Measurements from ENCODE around the gene FXYD1. TPM values are rescaled to one million over a fixed set of nuclear protein-coding genes. Genes with fewer than 3 reads are reported as not detected.

FXYD1 gene
- 10 to 100 TPM; 18.7 to 20.3 TPM for total RNA-seq
- polyA plus RNA-seq: 100 to 1,000 TPM; 123 to 146 TPM

DNA sequence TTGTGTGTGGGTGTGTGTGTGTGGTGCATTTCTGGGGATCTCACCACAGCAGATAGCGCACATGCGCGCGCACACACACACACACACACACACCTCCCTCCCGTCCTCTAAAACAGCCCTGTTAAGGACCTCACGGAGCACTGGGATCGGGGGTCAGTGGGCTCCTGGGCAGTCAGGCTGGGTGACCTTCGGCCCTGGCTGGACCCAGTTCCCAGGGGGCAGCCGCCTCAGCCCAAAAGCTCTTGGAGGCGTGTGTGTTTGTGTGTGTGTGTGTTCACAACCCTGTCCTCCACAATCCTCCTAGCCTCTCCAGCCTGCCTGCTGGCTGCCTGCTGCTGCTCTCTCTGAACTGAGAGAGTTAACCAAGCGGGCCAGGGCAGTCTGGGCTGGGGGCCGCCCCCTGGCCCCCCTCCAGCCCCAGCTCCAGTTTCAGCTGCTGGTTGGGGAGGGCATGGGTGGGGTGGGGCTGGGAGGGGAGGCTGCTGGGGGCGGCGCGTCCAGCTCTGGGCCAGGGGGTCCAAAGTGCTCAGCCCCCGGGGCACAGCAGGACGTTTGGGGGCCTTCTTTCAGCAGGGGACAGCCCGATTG, at the start of gene FXYD1:
Gene FXYD1 (plus strand): TSS at position 520 of the 588 bp plus-strand sequence. CDS start 1,256 bp downstream, outside the sequence.
- 23% methylated on average over 18 of the region's 18 CpGs for WGBS
- H3K27ac ChIP-seq (ENCODE audit: low read depth in 1 of 2, low read length in 2 of 2): peak within 1 kb of the TSS; percentile 97 to 99
- peak; percentile 68 for DNase-seq (ENCODE audit: low spot score)
- H3K9ac ChIP-seq (ENCODE audit: low read depth in 1 of 2, low read length in 2 of 2): peak within 1 kb of the TSS; percentile 78 to 79
- H3K27me3 ChIP-seq (ENCODE audit: control insufficient read depth in 4 of 4, insufficient read depth in 4 of 4, low read length in 3 of 4): no peaks in the 10 kb centered on the region
- TF ChIP-seq FOXA2 (IDR thresholded peaks at IDR 0.05) (no peak), CTCF (IDR thresholded peaks at IDR 0.05; ENCODE audit: low read depth, low read length, missing input control) (no peak), NR2F2 (IDR thresholded peaks at IDR 0.05) (peak; percentile 78), HNF4A (conservative IDR thresholded peaks at IDR 0.05) (peak; percentile 77 to 90), HNF4G (IDR thresholded peaks at IDR 0.05) (peak; percentile 56), YY1 (IDR thresholded peaks at IDR 0.05) (no peak), TAF1 (conservative IDR thresholded peaks at IDR 0.05) (peak; percentile 36), JUND (IDR thresholded peaks at IDR 0.05) (no peak), RAD21 (IDR thresholded peaks at IDR 0.05) (no peak), GABPA (IDR thresholded peaks at IDR 0.05 in 1 of 2, conservative IDR thresholded peaks at IDR 0.05 in 1 of 2) (no peak), SP1 (IDR thresholded peaks at IDR 0.05) (peak; percentile 82), ZBTB33 (IDR thresholded peaks at IDR 0.05) (no peak), FOXA1 (IDR thresholded peaks at IDR 0.05) (no peak), EGR1 (IDR thresholded peaks at IDR 0.05; ENCODE audit: low read depth in 2 of 2) (no peak), RXRA (IDR thresholded peaks at IDR 0.05) (peak; percentile 81 to 92)
- TF ChIP-seq, protein P1, sequence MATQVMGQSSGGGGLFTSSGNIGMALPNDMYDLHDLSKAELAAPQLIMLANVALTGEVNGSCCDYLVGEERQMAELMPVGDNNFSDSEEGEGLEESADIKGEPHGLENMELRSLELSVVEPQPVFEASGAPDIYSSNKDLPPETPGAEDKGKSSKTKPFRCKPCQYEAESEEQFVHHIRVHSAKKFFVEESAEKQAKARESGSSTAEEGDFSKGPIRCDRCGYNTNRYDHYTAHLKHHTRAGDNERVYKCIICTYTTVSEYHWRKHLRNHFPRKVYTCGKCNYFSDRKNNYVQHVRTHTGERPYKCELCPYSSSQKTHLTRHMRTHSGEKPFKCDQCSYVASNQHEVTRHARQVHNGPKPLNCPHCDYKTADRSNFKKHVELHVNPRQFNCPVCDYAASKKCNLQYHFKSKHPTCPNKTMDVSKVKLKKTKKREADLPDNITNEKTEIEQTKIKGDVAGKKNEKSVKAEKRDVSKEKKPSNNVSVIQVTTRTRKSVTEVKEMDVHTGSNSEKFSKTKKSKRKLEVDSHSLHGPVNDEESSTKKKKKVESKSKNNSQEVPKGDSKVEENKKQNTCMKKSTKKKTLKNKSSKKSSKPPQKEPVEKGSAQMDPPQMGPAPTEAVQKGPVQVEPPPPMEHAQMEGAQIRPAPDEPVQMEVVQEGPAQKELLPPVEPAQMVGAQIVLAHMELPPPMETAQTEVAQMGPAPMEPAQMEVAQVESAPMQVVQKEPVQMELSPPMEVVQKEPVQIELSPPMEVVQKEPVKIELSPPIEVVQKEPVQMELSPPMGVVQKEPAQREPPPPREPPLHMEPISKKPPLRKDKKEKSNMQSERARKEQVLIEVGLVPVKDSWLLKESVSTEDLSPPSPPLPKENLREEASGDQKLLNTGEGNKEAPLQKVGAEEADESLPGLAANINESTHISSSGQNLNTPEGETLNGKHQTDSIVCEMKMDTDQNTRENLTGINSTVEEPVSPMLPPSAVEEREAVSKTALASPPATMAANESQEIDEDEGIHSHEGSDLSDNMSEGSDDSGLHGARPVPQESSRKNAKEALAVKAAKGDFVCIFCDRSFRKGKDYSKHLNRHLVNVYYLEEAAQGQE (IDR thresholded peaks at IDR 0.05): peak; percentile 37
- TF ChIP-seq, protein P2, sequence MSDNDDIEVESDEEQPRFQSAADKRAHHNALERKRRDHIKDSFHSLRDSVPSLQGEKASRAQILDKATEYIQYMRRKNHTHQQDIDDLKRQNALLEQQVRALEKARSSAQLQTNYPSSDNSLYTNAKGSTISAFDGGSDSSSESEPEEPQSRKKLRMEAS (IDR thresholded peaks at IDR 0.05): no peak
- TF ChIP-seq, protein P3, sequence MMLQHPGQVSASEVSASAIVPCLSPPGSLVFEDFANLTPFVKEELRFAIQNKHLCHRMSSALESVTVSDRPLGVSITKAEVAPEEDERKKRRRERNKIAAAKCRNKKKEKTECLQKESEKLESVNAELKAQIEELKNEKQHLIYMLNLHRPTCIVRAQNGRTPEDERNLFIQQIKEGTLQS (IDR thresholded peaks at IDR 0.05): no peak
- no peaks in the 10 kb centered on the region for H3K36me3 ChIP-seq (ENCODE audit: control insufficient read depth in 4 of 4, insufficient read depth in 3 of 4, low read depth in 1 of 4, low read length in 3 of 4)
- peak within 1 kb of the TSS; percentile 21 to 68 (median 51) for H3K4me3 ChIP-seq (ENCODE audit: low read depth in 1 of 3, low read length in 3 of 3)
- no peaks in the 10 kb centered on the region for H3K9me3 ChIP-seq (ENCODE audit: control insufficient read depth in 4 of 4, low read length in 3 of 4)
- peaks cover 18 to 54% (median 39%) of the 10 kb centered on the region in 4 donors for H3K4me1 ChIP-seq (ENCODE audit: control insufficient read depth in 4 of 4, insufficient read depth in 4 of 4, low read length in 3 of 4)
